CD4-positive, alpha-beta T cell treated with Interferon alpha-2 for 1 hour (primary cell): ENCODE results near the gene CBL.
A peak's percentile ranks its signal among the peaks of the same experiment; 100 is the strongest.

Source experiments
- DNase-seq, 2 donors: peaks; one replicate each; pipeline ENCODE4 v3.0.0-alpha.2; 2020 to 2022

The CBL gene

DNA sequence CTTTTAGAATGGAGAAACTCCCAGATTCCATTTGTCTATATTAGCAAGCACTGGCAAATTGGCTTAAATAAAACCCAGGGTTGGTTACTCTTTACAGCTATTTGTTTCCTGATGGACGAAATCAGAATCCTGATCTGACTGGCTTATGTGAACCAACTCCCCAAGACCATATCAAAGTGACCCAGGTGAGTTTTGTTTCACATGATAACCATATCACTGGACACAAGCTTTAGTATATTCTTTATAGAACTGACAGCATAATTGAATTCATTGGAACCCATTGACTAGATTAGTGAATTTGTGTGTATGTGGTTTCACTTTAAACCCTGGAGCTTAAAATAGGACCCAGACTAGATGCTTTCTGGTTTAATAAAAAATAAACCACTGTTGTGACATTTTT lies 71.5 kb downstream of the CBL start:
- no peak for DNase-seq

DNA sequence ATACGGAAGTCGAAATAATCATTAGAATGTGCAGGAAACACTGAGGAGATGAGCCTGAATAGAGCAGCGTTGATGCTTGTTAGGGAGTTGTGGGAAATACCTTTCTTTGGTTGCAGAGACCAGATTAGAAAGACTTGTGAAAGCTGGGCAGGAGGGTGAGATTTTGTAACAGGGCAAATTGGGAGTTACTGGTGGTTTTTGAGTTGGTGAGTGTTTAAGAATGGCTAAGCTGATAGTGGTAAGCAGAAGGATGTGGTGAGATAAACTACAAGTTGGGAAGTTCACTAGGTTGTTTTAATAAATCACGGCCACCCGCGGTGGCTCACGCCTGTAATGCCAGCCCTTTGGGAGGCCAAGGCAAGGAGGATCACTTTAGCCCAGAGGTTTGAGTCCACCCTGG lies 76.4 kb downstream of the CBL start:
- no peak for DNase-seq

DNA sequence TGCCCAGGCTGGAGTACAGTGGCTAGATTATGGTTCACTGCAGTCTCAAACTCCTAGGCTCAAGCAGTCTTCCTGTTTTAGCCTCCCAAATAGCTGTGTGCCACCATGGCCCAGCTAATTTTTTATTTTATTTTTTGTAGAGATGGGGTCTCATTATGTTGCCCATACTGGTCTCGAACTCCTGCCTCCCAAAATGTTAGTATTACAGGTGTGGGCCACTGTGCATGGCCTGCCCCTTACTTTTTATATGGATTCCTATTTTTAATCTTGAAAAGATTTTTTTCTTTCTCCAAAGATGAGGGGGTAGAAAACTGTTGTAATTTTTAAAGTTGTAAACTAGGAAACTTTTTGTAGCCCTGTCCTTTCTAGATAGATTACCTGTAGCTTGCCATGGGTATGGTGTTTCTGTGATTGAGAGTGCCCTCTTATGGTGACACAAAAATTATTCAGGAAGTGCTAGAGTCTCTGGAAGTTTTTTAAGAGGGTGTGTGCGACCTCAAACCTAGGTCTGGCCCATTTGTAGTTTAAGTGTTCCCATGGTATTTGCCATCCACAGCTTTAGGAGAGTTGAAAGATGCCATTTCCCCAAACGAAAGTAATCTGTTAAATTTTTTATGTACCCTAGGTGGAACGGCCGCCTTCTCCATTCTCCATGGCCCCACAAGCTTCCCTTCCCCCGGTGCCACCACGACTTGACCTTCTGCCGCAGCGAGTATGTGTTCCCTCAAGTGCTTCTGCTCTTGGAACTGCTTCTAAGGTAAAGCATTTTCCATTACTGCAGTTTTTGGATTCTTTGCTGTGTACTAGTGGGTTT lies 78.4 kb downstream of the CBL start:
- DNase-seq, result peak; percentile 14 to 77

DNA sequence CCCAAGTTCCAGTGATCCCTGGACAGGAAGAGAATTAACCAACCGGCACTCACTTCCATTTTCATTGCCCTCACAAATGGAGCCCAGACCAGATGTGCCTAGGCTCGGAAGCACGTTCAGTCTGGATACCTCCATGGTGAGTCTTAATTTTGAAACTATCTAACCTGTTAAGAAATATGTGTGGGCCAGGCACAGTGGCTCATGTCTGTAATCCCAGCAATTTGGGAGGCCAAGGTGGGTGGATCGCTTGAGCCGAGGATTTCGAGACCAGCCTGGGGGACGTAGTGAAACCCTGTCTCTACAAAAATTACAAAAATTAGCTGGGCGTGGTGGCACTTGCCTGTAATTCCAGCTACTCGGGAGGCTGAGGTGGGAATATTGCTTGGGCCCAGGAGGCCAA lies 79.3 kb downstream of the CBL start:
- DNase-seq, result no peak

DNA sequence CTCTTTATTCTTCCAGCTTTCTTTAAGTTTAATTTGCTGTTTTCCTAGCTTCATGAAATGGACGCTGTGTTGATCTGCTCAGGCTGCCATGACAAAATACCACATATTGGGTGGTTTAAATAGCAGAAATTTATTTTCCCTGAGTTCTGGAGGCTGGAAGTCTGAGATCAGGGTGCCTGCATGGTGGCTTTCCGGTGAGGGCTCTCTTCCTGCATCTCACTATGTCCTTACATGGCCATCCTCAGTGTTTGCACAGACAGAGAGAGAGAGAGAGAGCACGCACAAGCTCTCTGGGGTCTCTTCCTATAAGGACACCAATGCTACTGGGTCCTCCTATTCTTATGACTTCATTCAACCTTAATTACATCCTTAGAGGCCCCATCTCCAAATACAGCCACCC lies 82.1 kb downstream of the CBL start:
- DNase-seq, result no peak

DNA sequence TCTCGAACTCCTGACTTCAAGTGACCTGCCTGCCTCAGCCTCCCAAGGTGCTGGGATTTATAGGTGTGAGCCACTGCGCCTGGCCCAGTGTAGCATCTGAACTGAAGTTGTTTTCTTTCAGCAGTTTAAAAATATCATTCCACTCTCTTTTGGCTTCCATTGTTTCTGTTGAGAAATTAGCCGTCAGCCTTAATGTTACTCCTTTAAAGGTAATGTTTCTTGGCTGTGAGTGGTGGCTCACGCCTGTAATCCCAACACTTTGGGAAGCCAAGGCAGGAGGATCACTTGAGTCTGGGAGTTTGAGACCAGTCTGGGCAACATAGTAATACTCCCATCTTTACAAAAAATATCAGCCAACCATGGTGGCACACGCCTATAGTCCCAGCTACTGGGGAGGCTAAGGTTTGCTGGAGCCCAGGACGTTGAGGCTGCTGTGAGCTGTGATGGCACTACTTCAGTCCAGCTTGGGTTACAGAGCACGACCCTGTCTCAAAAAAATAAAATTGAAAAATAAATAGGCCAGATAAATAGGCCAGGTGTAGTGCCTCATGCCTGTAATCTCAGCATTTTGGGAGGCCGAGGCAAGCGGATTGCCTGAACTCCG lies 84.9 kb downstream of the CBL start:
- no peak for DNase-seq

DNA sequence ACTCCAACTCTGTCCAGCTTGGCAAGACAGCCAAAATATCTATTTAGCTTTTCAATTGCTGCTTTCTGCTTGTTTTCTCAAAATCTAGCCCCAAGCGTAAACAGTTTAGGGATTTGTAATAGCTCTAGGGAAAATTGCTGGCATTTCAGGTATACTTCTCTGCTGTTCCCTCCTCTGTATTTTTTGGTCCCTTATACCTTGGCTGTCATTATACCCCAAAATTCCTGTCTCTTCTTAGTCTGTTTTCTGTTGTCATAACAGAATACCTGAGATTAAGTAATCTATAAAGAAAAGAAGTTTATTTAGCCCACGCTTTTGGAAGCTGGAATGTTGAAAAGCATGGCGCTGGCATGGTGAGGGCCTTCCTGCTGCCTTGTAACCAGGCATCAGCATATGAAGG lies 87.3 kb downstream of the CBL start:
- DNase-seq, result no peak

DNA sequence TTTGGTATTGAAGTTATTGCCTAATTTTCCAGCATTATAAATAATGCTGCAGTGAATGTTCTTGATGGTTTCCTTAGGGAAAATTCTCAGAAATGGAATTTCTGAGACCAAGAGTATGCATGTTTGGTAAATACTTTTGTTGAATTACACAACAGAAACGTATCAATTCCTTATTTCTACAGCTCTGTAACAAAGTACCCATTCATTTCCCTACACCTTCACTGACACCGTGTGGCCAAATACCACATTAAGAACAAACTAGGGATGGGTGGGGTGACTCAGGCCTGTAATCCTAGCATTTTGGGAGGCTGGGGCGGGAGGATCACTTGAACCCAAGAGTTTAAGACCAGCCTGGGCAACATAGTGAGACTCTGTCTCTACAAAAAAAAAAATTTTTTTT lies 89.0 kb downstream of the CBL start:
- DNase-seq, result no peak

DNA sequence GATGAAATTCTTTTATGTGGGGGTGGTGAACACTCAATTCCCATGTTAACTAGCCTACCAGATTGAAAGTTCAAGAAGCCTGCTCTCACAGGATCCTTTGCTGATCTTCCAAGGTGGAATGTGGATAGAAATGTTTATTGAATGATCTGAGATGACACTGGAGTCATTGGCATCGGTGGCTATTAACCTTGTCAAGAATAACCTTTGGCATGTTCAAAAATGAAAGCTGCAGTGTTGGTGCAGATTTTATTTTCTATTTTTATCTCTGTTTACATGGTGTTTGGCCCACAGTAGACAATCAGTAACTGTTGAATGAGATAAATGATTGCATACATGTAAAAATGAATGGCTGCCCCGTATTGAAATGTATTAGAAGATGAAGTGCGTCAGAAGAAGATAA lies 91.8 kb downstream of the CBL start:
- no peak for DNase-seq

DNA sequence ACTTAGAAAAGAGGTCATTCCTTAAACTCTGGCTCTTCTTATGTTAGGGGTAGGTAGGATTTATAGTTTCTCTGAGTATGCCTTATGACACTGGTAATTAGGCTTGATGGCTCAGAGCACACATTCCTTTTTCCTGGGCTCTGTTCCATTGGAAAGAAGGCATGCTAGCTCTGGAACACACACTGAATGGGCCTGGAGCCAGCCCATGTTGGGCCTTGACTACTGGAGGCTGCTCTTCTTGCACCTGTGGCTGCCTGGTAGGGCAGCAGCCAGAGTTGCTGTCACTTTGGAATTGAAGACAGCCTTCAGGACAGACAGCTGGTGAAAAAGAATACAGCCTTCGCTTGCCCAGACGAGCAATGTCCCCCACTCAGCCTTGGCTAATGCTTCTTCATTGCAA lies 92.6 kb downstream of the CBL start:
- no peak for DNase-seq

DNA sequence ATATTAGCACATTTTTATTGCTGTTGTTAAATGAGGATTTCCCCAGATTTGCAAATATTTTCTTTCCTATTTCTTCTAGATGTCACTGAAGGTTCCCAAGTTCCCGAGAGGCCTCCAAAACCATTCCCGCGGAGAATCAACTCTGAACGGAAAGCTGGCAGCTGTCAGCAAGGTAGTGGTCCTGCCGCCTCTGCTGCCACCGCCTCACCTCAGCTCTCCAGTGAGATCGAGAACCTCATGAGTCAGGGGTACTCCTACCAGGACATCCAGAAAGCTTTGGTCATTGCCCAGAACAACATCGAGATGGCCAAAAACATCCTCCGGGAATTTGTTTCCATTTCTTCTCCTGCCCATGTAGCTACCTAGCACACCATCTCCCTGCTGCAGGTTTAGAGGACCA lies 93.3 kb downstream of the CBL start:
- no peak for DNase-seq

DNA sequence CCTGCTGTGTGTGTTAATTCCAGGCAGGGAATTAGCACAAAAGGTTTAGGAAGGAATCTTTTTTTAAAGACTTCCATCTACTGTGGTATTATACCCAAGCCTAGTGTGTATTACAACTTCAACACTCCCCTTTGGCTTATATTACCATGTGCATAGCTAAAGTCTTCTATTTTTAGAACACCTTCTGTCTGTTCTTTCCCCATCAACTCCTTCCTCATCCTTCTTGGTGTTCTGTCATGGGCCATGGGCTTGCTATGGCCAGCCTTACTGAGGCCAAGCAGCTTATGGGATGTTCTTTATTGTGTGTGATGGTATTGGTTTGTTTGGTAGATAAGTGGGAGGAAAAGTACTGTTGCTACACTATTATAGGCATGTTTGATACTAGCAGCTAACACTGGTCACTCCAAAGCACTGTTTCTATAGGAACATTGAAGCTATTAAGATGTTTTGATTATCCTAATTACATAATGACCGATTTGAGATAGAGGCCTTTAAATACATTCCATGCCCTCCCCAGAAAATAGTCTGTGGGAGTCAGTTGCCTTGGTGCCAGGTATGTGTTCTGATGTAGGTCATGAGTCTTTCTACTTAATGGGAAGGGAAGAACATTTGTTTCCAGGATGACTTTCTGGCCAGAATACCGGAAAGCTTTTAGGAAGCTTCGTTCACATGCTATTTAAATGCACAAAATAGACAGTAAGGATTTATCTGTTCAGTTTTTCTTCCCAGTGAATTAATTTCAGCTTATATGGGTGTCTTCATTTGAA lies 94.2 kb downstream of the CBL start:
- DNase-seq, result no peak

DNA sequence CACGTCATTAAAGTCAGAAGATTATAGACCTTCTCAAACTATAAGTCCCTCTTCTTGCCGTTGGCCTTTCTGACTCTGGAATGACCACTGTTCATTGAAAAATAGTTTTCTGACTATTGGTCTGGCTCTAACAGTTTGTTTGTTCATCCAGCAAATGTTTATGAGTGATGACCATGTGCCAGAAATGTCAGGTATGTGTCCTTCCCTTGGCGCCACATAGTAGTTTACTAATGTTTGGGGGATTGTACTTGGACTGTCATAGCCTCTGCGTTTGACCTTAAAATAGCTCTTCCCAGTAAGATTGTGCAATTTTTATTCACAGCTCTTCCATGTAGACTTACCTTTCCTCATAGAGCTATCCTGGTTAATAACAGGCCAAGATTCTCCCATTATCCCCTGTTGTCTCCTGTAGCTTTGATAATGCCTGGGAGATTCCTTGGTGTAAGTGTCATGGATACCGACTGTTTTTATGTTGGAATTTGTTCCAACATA lies 97.1 kb downstream of the CBL start:
- DNase-seq, result no peak

DNA sequence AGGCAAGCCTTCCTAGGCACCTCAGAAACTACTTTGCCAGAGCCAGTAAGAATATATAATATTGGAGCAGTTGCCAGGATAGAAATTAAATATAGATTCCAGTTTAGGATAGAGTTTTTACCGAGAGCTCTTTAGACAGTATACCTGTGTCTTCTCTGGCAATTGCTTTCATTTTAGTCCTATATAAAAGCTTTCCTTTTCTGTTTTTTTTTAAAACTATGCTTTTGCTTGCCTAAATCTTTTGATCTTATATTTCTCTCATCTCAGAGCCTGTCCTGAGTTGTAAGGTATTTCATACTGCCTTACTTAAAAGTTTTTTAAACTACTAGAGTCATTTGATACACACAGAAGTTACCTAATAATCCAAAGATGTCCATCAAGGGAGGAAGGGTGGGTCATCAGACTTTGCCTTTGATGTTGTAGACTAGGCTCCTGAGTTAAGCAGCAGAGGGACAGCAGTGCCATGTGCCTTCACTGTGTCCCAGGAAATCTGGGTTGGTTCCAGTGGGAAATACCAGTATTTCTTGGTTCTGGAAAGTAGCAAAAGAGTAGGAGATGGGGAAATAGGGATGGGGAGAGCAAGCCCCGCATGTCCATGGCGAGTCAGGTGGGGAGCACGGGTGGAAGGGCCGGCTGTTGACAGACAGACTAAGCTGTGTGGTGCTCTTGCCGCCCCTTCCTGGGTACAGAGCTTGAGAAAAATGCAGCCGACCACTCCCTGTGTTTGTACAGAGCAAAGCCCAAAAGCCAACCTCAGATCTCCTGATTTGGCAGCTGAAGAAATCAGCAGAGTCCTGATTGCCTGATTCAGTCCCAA lies 99.6 kb downstream of the CBL start:
- no peak for DNase-seq

DNA sequence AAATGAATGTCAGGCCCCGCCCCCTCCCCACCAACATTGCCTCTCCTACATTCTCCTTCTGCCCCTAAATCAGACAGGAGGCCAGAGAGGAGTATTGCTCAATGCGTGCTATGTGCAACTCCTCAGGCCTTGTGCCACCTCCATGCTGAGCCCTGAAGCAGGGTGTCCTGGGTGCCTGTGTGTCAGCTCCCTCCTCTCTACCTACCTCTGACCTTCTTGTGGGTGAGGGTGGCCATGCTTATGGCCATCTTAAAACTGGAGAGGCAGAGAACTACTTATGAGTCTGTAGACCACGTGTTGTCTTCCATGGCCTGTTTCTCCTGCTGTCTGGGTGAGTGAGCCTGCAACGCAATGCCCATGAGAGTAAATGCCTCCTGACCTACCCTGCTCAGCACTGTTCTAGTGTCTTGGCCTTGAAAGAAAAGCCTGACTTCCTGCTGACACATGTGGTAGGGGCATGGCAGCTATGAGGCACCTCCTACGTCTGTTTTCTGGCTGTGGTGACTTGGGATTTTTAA lies 100.3 kb downstream of the CBL start:
- peak in 1 of 2 donors; percentile 35 for DNase-seq

DNA sequence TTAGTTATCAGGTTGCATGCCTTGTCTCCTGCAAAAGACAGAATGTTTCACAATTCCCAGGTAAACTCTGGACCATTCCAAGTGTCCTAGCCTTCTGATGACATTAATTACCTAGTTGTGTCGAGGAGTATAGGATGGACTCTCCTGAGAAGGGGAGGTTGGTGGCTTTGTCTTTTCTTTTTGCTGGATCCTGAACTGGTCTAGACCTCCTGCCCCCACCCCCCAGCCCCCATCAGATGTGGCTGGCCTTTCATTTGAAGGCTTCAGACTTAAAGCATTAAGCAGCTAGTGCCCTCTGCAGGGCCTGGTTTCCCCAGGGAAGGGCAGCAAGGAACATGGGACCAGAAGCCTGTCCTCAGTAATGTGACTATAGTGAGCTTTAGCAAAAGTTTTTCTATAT lies 101.1 kb downstream of the CBL start:
- DNase-seq, result no peak

DNA sequence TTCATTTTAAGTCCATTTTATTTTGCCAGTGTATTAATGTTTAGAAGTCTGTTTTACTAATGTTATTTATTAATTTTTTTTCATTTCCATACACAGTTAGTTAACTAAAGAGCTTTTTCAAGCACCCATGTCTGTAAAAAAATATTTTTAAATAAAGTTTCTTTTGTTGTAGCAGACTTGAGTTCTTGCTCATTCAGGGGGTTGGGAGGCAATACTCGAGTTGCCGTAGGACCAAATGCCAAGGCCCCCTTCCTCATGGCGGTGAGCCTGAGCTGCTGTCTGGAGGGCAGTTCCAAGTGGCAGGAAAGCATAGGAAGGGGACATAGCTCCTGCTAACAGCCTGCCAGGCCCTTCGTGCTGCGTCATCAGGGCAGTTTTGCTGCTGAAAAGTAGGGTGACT lies 101.8 kb downstream of the CBL start:
- DNase-seq, result no peak

DNA sequence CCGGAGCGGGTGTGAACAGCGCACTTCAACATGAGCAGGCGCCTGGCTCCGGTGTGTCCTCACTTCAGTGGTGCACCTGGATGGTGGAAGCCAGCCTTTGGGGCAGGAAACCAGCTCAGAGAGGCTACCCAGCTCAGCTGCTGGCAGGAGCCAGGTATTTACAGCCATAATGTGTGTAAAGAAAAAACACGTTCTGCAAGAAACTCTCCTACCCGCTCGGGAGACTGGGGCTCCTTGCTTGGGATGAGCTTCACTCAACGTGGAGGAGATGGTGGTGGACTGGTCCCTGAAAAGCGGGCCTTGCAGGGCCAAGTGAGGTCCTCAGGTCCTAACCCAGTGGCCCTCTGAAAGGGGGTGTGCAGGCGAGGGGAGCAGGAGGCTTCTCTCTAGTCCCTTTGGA lies 103.3 kb downstream of the CBL start:
- DNase-seq, result no peak

DNA sequence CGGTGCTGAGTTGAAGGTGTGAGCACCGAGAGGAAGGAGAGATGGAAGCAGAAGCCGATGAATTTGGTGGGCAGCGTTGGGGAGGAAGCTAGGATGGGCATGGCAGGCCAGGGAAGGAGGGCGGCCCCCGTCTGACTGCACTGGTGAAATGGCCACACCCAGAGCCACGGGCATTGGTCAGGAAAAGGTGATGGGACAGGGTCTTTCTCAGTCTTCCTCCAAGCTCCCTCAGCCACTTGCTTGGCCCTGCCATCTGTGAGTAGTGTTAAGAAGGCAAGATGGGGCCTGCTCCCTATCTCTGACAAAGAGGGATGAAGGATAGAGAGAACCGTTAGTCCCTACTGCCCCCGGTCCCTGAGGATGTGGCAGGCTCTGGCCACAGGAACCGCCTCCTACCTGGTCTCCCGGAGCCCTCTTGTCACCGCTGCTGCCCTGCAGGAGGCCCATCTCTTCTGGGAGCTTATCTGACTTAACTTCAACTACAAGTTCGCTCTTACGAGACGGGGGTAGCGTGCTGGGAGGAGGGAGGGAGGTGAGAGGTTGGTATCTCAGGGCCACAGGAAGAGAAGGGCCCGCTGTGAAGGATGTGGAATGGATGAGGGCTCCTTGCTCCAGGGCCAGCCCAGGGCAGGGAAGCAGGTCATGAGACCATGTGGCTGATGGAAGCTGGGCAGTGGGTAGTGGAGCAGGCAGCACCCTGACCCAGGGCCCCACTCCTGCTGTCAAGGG lies 104.0 kb downstream of the CBL start:
- no peak for DNase-seq

DNA sequence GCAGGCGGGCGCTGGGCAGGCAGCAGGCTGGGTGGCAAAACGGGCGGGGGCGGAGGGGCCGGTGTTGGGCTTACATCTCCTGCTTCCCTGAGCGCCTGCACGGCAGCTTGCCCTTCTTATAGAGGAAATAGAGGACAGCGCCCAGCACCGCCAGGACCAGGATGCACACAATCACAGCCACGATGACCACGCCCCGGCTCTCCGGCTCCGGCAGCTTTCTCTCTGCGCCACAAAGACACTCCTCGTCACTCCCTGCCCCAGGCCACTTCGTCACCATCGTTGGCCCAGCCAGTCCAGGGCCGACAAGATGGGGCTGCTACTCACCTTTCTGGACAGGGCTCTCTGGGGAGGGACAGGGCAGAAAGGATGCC lies 104.5 kb downstream of the CBL start:
- DNase-seq, result no peak

DNA sequence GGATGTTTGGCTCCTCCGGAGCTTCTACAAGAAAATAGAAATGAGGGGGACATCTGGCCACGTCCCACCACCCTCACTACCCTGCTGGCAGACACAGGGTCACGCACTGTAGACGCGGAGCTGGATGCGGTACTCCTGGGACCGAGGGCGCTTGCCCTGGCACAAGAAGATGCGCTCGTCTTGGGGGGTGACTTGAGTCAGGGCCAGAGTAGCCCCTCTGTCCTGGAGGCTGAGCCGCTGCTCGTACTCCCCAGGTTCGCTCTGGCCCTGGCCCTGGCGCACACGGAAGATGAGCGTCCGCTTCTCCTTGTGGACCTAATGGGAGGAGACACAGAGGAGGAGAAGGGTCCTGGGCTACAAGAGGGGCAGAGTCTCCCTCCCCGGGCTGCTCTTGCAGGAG lies 108.6 kb downstream of the CBL start:
- no peak for DNase-seq
